Karpas-422 (cell line): Measurements from ENCODE around the gene FAM120B. TPM values are rescaled to one million over a fixed set of nuclear protein-coding genes. Genes with fewer than 3 reads are reported as not detected.

ENCODE experiments used
- DNase-seq: peaks from one replicate; pipeline ENCODE4 v3.0.0-alpha.2; 2015
- H2AFZ ChIP-seq: fragments of 200-600 bp; sonication (generic); 2 replicates; pipeline ENCODE4 v1.6.1; 2014; ENCODE audit warnings: antibody characterized with exemption, low read length, mixed read lengths
- H3K27ac ChIP-seq: fragments of 200-600 bp; sonication (generic); 2 replicates; pipeline ENCODE4 v1.5.1; 2014; ENCODE audit warnings: mild to moderate bottlenecking, low read length, moderate library complexity
- H3K27me3 ChIP-seq: fragments of 200-600 bp; sonication (generic); 2 replicates; pipeline ENCODE4 v1.6.1; 2014; ENCODE audit warnings: low read length, mixed read lengths
- H3K36me3 ChIP-seq: fragments of 200-600 bp; sonication (generic); 2 replicates; pipeline ENCODE4 v1.6.1; 2014; ENCODE audit warnings: low read length, mixed read lengths; ENCODE audit not compliant: insufficient read depth
- H3K4me1 ChIP-seq: fragments of 200-600 bp; sonication (generic); 2 replicates; pipeline ENCODE4 v1.6.1; 2014; ENCODE audit warnings: mild to moderate bottlenecking, low read length, mixed read lengths
- H3K4me2 ChIP-seq: fragments of 200-600 bp; sonication (generic); 2 replicates; pipeline ENCODE4 v1.6.1; 2014; ENCODE audit warnings: low read length, low read depth, mild to moderate bottlenecking; ENCODE audit not compliant: poor library complexity, severe bottlenecking
- H3K4me3 ChIP-seq: fragments of 200-600 bp; sonication (generic); 2 replicates; pipeline ENCODE4 v1.5.1; 2014; ENCODE audit warnings: mild to moderate bottlenecking, antibody characterized with exemption, low read length, mixed read lengths
- H3K79me2 ChIP-seq: fragments of 200-600 bp; sonication (generic); 2 replicates; pipeline ENCODE4 v1.6.1; 2014; ENCODE audit warnings: mild to moderate bottlenecking, low read length, mixed read lengths
- H3K9ac ChIP-seq: fragments of 200-600 bp; sonication (generic); 2 replicates; pipeline ENCODE4 v1.6.0; 2014; ENCODE audit warnings: low read length
- H3K9me2 ChIP-seq: fragments of 200-600 bp; sonication (generic), shearing (Covaris generic); replicated peaks from 2 replicates; pipeline ENCODE4 v1.6.0; 2014; ENCODE audit warnings: mild to moderate bottlenecking, low read length, moderate library complexity; ENCODE audit not compliant: insufficient read depth
- H3K9me3 ChIP-seq: fragments of 300-700, 200-600 bp; sonication (generic); 2 replicates; pipeline ENCODE4 v1.6.1; 2014; ENCODE audit warnings: low read length, mixed read lengths
- H4K20me1 ChIP-seq: fragments of 200-600 bp; sonication (generic); 2 replicates; pipeline ENCODE4 v1.6.1; 2014; ENCODE audit warnings: mild to moderate bottlenecking, antibody characterized with exemption, low read length, low read depth; ENCODE audit not compliant: insufficient read depth
- total RNA-seq: library from RNA; depleted of rRNA; stranded (reverse); fragments of >200 nt; shearing (Covaris generic); gene quantifications from 2 replicates; pipeline ENCODE4 v1.2.3, GENCODE V29; 2014; ENCODE audit warnings: low replicate concordance

Gene FAM120B
- total RNA-seq, 1 experiment from 2014 or later: 32.1 TPM

DNA sequence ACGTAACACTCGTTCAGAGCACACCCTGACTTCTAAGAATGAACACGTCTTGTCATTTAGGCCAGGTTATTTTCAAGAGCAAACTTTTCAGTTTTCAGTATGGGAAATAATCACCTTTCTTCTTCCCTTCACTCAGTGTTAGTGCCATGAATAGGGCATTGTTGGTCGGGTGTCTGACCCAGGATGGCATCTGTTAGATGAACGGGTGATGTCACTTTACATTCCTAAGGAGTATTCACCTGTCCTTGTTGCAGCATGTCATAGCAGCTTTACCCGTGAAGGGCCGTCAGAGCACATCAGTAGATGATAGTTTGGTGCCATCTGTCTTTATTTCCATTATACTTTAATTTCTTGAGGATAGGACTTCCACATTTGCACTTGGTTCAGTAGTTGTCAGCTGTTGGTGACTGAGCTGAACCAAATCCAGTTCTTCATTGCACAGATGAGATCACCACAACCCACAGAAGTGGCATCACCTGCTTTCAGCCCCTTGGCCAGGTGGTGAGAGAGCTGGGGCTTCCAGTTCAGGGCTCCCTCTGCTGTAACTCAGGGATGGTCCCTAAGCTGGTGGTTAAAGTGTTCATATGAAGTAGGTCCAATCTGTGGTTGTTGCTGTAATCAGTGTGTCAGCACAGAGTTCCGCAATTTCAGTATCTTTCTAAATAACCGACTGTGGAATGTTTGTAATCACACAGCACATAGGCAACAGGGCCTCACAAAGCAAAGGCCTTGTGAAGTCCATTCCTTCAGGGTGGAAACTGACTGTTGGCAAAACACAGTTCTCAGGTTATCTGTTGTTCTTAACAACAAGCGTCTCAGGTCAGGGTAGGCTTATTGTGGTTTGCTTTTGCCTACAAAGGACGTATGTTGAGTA is 68.2 kb downstream of the FAM120B start:
- no peak for DNase-seq
- Histone ChIP-seq H3K36me3 (no peaks in the 10 kb centered on the region), H3K9me2 (no peaks in the 10 kb centered on the region), H2AFZ (no peak overlapping the region), H3K9me3 (no peaks in the 10 kb centered on the region), H4K20me1 (no peaks in the 10 kb centered on the region), H3K4me1 (0 out of 2 replicates have a peak, but pooled peaks cover under 1% of the 10 kb centered on the region), H3K27me3 (no peaks in the 10 kb centered on the region), H3K9ac (no peak overlapping the region), H3K4me2 (no peak overlapping the region), H3K79me2 (no peaks in the 10 kb centered on the region), H3K4me3 (no peak overlapping the region), H3K27ac (no peak overlapping the region)

DNA sequence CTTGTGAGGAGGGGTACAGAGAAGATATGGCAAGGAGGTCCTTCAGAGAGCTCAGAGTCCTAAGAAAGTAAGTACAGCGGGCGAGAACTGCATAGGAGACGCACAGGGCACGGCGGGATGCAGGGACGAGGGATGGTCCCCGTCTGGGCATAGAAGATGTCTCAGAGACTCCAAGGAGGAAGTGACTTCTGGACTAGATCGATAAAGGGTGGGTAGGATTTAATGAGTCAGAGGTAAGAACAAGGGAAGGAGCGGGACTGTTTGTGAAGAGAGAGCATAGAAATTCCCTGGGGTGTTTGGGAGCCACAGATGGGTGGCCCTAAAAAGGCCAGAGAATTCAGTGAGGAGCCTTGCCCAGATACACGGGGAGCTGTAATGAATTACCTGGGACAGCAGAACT is 69.1 kb downstream of the FAM120B start:
- Histone ChIP-seq H3K4me1 (0 out of 2 replicates have a peak, but pooled peaks cover 3% of the 10 kb centered on the region), H3K27me3 (no peaks in the 10 kb centered on the region), H3K9me3 (no peaks in the 10 kb centered on the region), H4K20me1 (no peaks in the 10 kb centered on the region), H3K4me3 (no peak overlapping the region), H3K9ac (no peak overlapping the region), H3K4me2 (no peak overlapping the region), H3K9me2 (no peaks in the 10 kb centered on the region), H3K79me2 (no peaks in the 10 kb centered on the region), H2AFZ (no peak overlapping the region), H3K27ac (no peak overlapping the region), H3K36me3 (no peaks in the 10 kb centered on the region)
- no peak for DNase-seq

GRCh38 chr6:170376386-170377043 is 70.0 kb downstream of the FAM120B start:
- DNase-seq: no peak
- no peaks in the 10 kb centered on the region for H3K27me3 ChIP-seq
- no peak overlapping the region for H3K27ac ChIP-seq
- no peaks in the 10 kb centered on the region for H3K9me2 ChIP-seq
- no peak overlapping the region for H3K4me3 ChIP-seq
- H3K4me2 ChIP-seq: no peak overlapping the region
- H3K9me3 ChIP-seq: no peaks in the 10 kb centered on the region
- H4K20me1 ChIP-seq: no peaks in the 10 kb centered on the region
- H2AFZ ChIP-seq: no peak overlapping the region
- H3K4me1 ChIP-seq: peaks cover 3% of the 10 kb centered on the region; the same call in 1 of the 2 replicates
- 0 out of 2 replicates have a peak, but pooled peaks cover 2% of the 10 kb centered on the region for H3K79me2 ChIP-seq
- H3K36me3 ChIP-seq: no peaks in the 10 kb centered on the region
- H3K9ac ChIP-seq: no peak overlapping the region

GRCh38 chr6:170378502-170378901 is 71.9 kb downstream of the FAM120B start:
- Histone ChIP-seq H3K4me1 (peaks cover 19% of the 10 kb centered on the region), H3K9me2 (no peaks in the 10 kb centered on the region), H3K9ac (no peak overlapping the region), H3K79me2 (0 out of 2 replicates have a peak, but pooled peaks cover 5% of the 10 kb centered on the region), H3K36me3 (no peaks in the 10 kb centered on the region), H4K20me1 (no peaks in the 10 kb centered on the region), H3K4me2 (no peak overlapping the region), H3K9me3 (no peaks in the 10 kb centered on the region), H2AFZ (no peak overlapping the region), H3K4me3 (no peak overlapping the region), H3K27ac (no peak overlapping the region), H3K27me3 (no peaks in the 10 kb centered on the region)
- no peak for DNase-seq

- no peaks in the 10 kb centered on the region for H3K36me3 ChIP-seq
- no peaks in the 10 kb centered on the region for H3K9me3 ChIP-seq
- H3K4me3 ChIP-seq: no peak overlapping the region
- no peak overlapping the region for H2AFZ ChIP-seq
- H3K9ac ChIP-seq: no peak overlapping the region
- no peaks in the 10 kb centered on the region for H3K27me3 ChIP-seq
- no peaks in the 10 kb centered on the region for H4K20me1 ChIP-seq
- 0 out of 2 replicates have a peak, but pooled peaks cover 5% of the 10 kb centered on the region for H3K79me2 ChIP-seq
- no peak overlapping the region for H3K27ac ChIP-seq
- H3K4me1 ChIP-seq: peaks cover 19% of the 10 kb centered on the region
- DNase-seq: no peak
- no peaks in the 10 kb centered on the region for H3K9me2 ChIP-seq
- H3K4me2 ChIP-seq: no peak overlapping the region
Observed at GRCh38 chr6:170381562-170381961, 75.0 kb downstream of the FAM120B start.

DNA sequence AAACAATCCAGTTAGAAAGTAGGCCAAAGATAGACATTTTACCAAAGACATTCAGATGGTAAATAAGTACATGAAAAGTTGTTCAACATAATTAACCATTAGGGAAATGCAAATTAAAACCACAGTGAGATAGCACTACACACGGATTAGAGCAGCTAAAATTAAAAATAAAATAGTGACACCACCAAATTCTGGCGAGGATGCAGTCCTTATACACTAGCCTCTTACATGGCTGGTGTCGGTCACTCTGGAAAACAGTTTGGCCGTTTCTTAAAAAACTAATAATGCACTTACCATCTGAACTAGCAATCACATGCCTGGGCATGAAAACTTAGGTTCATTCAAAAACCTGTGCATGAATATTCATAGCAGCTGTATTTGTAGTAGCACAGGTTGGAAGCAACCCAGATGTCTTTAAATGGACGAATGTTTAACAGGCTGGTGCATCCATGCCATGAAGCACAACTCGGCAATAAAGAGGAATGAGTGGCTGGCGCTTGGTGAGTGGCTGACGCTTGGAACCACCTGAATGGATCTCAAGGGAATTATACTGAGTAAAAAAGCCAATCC is 77.0 kb downstream of the FAM120B start:
- H3K36me3 ChIP-seq: no peaks in the 10 kb centered on the region
- H2AFZ ChIP-seq: no peak overlapping the region
- 0 out of 2 replicates have a peak, but pooled peaks cover 5% of the 10 kb centered on the region for H3K79me2 ChIP-seq
- H3K9ac ChIP-seq: no peak overlapping the region
- DNase-seq: no peak
- H3K4me2 ChIP-seq: no peak overlapping the region
- no peak overlapping the region for H3K4me3 ChIP-seq
- H3K27me3 ChIP-seq: no peaks in the 10 kb centered on the region
- no peaks in the 10 kb centered on the region for H4K20me1 ChIP-seq
- no peaks in the 10 kb centered on the region for H3K9me3 ChIP-seq
- H3K4me1 ChIP-seq: peaks cover 19% of the 10 kb centered on the region
- no peak overlapping the region for H3K27ac ChIP-seq
- no peaks in the 10 kb centered on the region for H3K9me2 ChIP-seq

DNA sequence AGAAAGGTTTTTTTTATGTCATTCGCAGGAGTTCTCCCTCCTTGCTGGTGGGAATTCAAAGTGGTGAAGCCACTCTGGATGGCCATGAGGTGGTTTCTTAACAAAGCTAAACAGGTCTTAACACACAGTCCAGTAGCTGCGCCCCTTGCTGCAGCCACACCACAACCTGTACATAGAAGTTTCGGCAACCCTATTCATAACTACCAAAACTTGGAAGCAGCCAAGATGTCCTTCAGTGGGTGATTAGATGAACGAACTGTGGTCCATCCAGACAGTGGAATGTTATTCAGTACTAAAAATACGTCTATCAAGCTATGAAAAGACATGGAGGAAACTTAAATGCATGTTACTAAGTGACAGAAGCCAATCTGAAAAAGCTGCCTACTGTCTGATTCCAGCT is 78.9 kb downstream of the FAM120B start:
- Histone ChIP-seq H4K20me1 (no peaks in the 10 kb centered on the region), H3K9me2 (no peaks in the 10 kb centered on the region), H3K9me3 (no peaks in the 10 kb centered on the region), H3K4me2 (no peak overlapping the region), H3K79me2 (0 out of 2 replicates have a peak, but pooled peaks cover 5% of the 10 kb centered on the region), H3K4me3 (no peak overlapping the region), H3K27ac (no peak overlapping the region), H3K4me1 (peaks cover 15% of the 10 kb centered on the region), H2AFZ (no peak overlapping the region), H3K27me3 (no peaks in the 10 kb centered on the region), H3K9ac (no peak overlapping the region), H3K36me3 (peaks cover 11% of the 10 kb centered on the region)
- no peak for DNase-seq

GRCh38 chr6:170388113-170388512 is 81.6 kb downstream of the FAM120B start:
- Histone ChIP-seq H3K4me3 (no peak overlapping the region), H3K36me3 (peaks cover 21% of the 10 kb centered on the region), H3K4me1 (peaks cover 4% of the 10 kb centered on the region), H3K9me3 (no peaks in the 10 kb centered on the region), H2AFZ (no peak overlapping the region), H3K27me3 (no peaks in the 10 kb centered on the region), H3K27ac (no peak overlapping the region), H3K79me2 (no peaks in the 10 kb centered on the region), H3K9ac (no peak overlapping the region), H4K20me1 (no peaks in the 10 kb centered on the region), H3K9me2 (no peaks in the 10 kb centered on the region), H3K4me2 (no peak overlapping the region)
- DNase-seq: no peak
